22Rv1 (cell line): ENCODE results near the gene OSBPL2.

Experiments used
- H3K27ac ChIP-seq: fragments of 450-650 bp; 2 replicates; pipeline ENCODE4 v1.5.1; 2017
- ZFX ChIP-seq: fragments of 450-650 bp; IDR thresholded peaks from 2 replicates; pipeline ENCODE4 v1.6.1; 2017; ENCODE audit warnings: antibody characterized with exemption, borderline replicate concordance
- TF ChIP-seq, protein P1 (sequence below): fragments of 450-650 bp; IDR thresholded peaks from 2 replicates; pipeline ENCODE4 v1.5.1; 2017; ENCODE audit warnings: mild to moderate bottlenecking

The OSBPL2 gene

DNA sequence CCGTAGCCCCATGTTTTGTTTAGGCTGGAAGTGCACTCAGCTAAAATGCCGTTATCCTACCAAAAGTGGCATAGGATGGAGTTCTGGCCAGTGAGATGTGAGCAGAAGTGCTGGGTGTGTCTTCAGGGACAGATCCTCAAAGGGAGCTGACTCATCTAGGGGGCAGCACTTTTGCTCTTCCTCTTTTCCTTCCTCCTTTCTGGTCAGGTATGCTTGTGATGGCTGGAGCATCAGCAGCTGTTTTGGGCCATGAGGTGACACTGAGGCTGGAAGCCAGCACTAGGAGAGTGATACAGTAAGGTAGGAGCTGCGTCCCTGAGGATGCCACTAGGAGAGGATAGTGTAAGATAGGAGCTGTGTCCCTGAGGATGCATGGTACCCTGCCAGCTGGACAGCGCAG, 4.6 kb upstream of the OSBPL2 start:
- TF ChIP-seq, protein P1, sequence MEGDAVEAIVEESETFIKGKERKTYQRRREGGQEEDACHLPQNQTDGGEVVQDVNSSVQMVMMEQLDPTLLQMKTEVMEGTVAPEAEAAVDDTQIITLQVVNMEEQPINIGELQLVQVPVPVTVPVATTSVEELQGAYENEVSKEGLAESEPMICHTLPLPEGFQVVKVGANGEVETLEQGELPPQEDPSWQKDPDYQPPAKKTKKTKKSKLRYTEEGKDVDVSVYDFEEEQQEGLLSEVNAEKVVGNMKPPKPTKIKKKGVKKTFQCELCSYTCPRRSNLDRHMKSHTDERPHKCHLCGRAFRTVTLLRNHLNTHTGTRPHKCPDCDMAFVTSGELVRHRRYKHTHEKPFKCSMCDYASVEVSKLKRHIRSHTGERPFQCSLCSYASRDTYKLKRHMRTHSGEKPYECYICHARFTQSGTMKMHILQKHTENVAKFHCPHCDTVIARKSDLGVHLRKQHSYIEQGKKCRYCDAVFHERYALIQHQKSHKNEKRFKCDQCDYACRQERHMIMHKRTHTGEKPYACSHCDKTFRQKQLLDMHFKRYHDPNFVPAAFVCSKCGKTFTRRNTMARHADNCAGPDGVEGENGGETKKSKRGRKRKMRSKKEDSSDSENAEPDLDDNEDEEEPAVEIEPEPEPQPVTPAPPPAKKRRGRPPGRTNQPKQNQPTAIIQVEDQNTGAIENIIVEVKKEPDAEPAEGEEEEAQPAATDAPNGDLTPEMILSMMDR = no peak
- TF ChIP-seq ZFX = no peak

DNA sequence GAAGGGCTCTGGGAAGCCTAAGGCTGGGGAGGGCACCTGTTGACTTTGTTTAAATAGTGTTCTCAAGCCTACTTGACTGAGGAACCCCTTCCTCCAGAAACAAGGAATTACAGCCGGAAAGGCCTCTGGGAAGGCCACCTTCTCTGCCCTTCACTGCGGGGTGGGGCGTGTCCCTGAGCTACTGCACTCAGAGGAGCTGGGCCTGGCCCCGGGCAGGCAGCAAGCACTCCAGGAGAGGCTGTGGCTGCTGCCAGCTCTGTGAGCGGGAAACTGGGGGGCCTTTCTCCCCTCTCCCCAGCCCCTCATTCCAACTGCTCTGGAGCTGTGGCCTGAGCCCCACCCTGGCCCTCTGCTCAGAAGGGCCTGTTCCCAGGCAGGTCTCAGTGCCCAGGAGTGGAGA, 4.0 kb upstream of the OSBPL2 start:
- H3K27ac ChIP-seq = no peak overlapping the region
- TF ChIP-seq, protein P1 = no peak
- no peak for TF ChIP-seq ZFX

More for the DNA sequence above, 4.6 kb upstream of the OSBPL2 start:
- no peak overlapping the region for H3K27ac ChIP-seq

DNA sequence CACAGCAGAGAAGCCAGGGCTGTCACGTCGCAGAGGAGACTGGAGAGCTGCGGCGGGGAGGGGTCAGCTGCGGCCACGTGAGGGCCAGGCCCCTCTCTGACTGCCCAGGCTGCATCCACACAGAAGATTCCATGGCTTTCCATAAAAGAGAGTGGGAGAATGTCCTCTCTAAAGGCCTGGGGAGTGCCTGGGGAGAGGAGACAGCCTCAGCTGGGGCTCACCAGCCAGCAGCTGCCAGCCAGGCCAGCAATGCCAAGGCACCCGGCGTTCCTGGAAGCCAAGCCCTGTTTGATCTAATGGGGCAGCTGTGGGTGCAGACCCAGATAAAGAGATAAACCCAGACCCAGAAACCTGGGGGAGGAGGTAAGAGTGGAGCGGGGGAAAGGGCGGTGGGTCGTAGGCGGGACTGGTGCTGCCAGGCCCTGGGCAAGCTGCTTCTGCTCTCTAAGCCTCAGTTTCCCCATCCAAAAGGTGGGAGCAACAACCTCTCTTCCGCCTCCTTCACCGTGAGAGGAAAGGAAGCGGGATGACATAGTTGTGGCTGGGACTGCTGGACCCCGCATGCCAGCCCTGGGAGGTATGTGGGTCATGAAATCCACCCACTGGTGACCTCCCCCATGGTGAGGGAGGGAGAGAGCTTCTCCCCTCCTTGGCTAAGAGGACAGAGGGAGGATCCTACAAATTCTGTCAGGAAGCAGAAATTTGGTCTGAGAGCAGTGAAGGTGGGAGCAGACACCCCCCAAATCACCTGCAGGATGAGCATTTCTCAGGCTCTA, 3.1 kb upstream of the OSBPL2 start:
- H3K27ac ChIP-seq = no peak overlapping the region
- TF ChIP-seq, protein P1 = no peak
- no peak for TF ChIP-seq ZFX

DNA sequence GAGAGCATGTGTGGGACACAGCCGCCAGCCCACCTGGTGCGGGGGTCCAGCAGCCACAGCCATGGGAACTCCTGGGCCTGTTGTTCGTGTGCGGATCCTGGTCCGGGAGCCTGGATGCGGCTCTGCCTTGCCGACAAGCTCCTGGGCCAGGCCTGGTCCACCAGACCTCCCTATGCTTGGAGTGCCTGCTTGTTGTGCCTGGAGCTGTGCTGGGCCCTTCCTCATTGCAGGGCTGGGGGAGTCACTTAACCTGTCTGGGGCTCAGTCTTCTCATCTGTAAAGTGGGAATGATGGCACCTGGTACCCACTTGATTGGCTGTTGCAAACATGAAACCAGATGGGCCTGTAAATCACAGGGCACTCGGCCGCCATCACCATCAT, 2.6 kb upstream of the OSBPL2 start:
- H3K27ac ChIP-seq = no peak overlapping the region
- no peak for TF ChIP-seq ZFX

DNA sequence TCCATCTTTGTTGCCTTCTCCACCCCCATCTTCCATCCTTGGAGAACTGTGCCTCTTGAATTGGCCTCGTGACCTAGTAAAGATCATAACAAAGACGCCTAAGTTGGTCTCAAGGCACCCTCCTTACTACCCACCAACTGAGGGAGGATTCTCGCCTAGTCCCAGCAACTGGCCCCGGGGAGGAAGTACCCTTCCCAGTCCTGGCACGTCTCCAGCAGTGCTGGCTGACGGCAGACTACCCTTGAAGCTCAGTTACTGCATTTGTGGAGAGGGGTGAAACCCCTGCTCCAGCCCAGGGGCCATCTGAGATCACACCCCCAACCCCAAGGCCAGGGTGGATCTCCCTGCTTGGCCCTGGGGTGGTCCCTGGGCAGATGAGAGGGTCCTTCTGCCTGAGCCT, 2.1 kb upstream of the OSBPL2 start:
- TF ChIP-seq, protein P1 = no peak
- TF ChIP-seq ZFX = no peak
- H3K27ac ChIP-seq = no peak overlapping the region

DNA sequence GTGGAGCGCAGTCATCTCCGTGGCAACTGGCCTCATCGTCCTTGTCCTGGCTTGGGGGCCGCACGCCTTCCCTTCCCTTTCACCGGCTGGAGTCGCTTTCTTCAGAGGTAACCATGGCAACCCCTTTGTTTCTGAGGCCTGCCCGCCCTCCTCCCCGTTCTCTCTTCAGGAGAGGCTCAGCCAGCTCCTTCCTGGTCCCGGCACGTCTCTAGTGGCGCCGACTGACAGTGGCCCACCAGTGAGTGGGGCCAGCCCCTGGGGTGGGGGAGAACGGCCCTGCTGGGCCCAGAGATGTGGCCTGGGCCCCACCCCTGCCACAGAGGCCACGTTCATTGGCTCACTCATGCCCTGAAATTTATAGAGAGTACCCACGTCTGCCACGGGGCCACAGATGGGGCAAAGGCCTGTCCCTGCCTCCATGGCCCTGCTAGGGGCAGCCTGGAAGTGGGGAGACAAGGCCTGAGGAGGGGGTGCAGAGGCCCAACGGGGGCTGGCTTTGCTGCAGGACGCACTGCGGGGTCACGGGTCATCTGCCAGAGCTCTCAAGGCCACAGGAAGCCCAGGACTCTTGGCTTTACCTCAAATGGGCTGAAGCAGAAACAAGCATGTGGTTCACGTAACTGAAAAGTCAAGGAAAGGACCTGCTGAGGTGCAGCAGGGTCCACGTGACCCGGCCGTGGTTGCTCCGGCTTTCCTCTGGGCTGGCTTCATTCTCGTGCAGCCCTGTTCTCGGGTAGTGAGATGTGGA, 1.4 kb upstream of the OSBPL2 start:
- H3K27ac ChIP-seq = no peak overlapping the region
- no peak for TF ChIP-seq ZFX
- TF ChIP-seq, protein P1 = no peak

DNA sequence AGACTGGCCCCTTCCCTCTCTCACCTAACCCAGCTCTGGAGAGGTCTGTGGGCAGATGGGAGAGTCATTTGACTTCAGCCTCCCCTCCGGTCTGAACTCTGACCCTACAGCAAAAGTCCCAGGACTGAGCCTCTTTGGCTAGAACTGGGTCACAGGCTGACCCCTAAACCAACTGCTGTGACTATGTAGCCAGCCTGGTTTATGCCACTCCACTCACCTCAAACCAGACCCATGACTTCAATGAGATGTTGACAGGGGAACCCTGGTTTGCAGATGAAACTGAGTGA, 864 bp upstream of the OSBPL2 start:
- H3K27ac ChIP-seq = no peak overlapping the region
- TF ChIP-seq ZFX = no peak
- TF ChIP-seq, protein P1 = no peak
